ENCODE measurements around the gene NFIA.

DNA sequence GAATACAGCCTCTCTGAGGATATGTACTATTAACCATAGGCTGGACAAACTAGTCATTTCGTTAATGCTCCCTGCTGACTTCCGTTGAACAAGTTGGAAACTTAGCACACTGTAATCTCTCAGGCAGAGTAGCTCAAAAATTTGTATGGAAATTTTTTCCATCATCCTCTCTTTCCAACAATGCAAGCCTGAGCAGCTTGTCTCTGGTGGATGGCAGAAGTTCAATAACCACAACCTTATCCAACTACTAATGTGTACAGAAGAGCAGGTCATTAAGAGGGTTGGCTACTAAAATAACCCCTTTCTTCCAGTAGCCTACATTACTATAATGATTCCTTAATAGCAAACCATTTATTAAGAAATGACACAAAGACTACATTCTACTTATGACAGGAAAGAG is 262.3 kb downstream of the NFIA start:
- TF ChIP-seq CTCF (conservative IDR thresholded peaks at IDR 0.05 in 1 of 2, IDR thresholded peaks at IDR 0.05 in 1 of 2; ENCODE audit: extremely low read depth in 1 of 2, insufficient read depth in 1 of 2, low read depth in 1 of 2, low read length in 2 of 2) (no peak), EZH2 (IDR thresholded peaks at IDR 0.05; ENCODE audit: borderline replicate concordance, low read length) (no peak)
